ENCODE results near the gene TEDC2. TPM values are rescaled to one million over a fixed set of nuclear protein-coding genes. Genes with fewer than 3 reads are reported as not detected.

TEDC2 gene
- total RNA-seq, 4 donors from 2014 or later: 0.44 to 1.7 (median 0.51) TPM; not detected in 1

- no peak for TF ChIP-seq CTCF (IDR thresholded peaks at IDR 0.05; ENCODE audit: low read depth)
Measured at GRCh38 chr16:2443555-2443954, 16.4 kb upstream of the TEDC2 start.

GRCh38 chr16:2447920-2448583, 11.9 kb upstream of the TEDC2 start:
- no peak for TF ChIP-seq CTCF (IDR thresholded peaks at IDR 0.05; ENCODE audit: low read depth)

- no peak for TF ChIP-seq CTCF (IDR thresholded peaks at IDR 0.05; ENCODE audit: low read depth)
Measured at GRCh38 chr16:2449118-2449517, 10.8 kb upstream of the TEDC2 start.

- no peak for TF ChIP-seq CTCF (IDR thresholded peaks at IDR 0.05; ENCODE audit: low read depth)
Measured at GRCh38 chr16:2450535-2450934, 9.4 kb upstream of the TEDC2 start.

- TF ChIP-seq CTCF (IDR thresholded peaks at IDR 0.05; ENCODE audit: low read depth): no peak
Measured at GRCh38 chr16:2450975-2451381, 8.9 kb upstream of the TEDC2 start.

GRCh38 chr16:2451851-2452320, 8.0 kb upstream of the TEDC2 start:
- no peak for TF ChIP-seq CTCF (IDR thresholded peaks at IDR 0.05; ENCODE audit: low read depth)

- no peak for TF ChIP-seq CTCF (IDR thresholded peaks at IDR 0.05; ENCODE audit: low read depth)
Measured at GRCh38 chr16:2452650-2453049, 7.3 kb upstream of the TEDC2 start.
